HG03520 (cell line): ENCODE measurements around the gene CDK12.

Experiments
- ATAC-seq: cut with Tn5 transposase; IDR thresholded peaks from one replicate; pipeline ENCODE4 v1.9.1; 2021; ENCODE audit warnings: mild to moderate bottlenecking, moderate library complexity; ENCODE audit not compliant: unreplicated experiment

Gene CDK12

GRCh38 chr17:39581071-39581758 is 119.9 kb downstream of the CDK12 start:
- no peak for ATAC-seq

- ATAC-seq = no peak
Measured at GRCh38 chr17:39581759-39582085, 120.4 kb downstream of the CDK12 start.

GRCh38 chr17:39582658-39583057 is 121.4 kb downstream of the CDK12 start:
- no peak for ATAC-seq
